ENCODE measurements around the gene PSMD1.

DNA sequence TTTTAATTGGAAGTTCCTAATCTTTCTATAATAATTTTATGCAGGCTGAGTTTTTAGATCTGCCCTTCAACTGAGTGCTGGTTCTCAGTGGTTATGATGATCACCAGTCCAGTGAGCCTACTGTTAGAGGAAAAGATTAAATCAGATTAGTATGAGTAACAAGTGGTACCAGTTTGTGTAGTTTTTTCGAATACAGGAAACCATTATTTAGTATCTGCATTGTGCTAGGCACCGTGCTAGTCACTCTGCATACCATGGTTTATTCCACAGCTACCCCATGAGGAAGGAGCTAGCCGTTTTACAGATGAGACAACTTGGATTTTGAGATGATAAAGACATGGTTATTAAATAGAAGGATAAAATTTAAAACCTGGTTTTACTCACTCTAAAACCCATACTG, 6.1 kb downstream of the PSMD1 start:
- TF ChIP-seq, protein P1, sequence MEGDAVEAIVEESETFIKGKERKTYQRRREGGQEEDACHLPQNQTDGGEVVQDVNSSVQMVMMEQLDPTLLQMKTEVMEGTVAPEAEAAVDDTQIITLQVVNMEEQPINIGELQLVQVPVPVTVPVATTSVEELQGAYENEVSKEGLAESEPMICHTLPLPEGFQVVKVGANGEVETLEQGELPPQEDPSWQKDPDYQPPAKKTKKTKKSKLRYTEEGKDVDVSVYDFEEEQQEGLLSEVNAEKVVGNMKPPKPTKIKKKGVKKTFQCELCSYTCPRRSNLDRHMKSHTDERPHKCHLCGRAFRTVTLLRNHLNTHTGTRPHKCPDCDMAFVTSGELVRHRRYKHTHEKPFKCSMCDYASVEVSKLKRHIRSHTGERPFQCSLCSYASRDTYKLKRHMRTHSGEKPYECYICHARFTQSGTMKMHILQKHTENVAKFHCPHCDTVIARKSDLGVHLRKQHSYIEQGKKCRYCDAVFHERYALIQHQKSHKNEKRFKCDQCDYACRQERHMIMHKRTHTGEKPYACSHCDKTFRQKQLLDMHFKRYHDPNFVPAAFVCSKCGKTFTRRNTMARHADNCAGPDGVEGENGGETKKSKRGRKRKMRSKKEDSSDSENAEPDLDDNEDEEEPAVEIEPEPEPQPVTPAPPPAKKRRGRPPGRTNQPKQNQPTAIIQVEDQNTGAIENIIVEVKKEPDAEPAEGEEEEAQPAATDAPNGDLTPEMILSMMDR (IDR thresholded peaks at IDR 0.05): no peak
- TF ChIP-seq ZFX (IDR thresholded peaks at IDR 0.05; ENCODE audit: borderline replicate concordance): no peak
